Skin epidermis (tissue), 12 donors: ENCODE measurements around the gene GOLGB1.
"Not testable (repeated sequence)": the region's sequence is repeated elsewhere in the genome, so short reads cannot be mapped to it uniquely, and the experiment has no call there.

Source experiments
- H3K27ac ChIP-seq, 21 experiments: fragments of 200-600 bp; sonication (generic) in 11 of 21; one replicate each; pipeline ENCODE4 v1.5.0; 2020; ENCODE audit warnings: mild to moderate bottlenecking in 3 of 21, inconsistent platforms in 2 of 21, moderate library complexity in 2 of 21
- H3K4me3 ChIP-seq, 7 experiments: fragments of 200-600 bp; sonication (generic) in 2 of 7; one replicate each; pipeline ENCODE4 v1.5.0; 2020; ENCODE audit warnings: inconsistent platforms in 2 of 7, mild to moderate bottlenecking in 2 of 7, moderate library complexity in 1 of 7

Gene GOLGB1

DNA sequence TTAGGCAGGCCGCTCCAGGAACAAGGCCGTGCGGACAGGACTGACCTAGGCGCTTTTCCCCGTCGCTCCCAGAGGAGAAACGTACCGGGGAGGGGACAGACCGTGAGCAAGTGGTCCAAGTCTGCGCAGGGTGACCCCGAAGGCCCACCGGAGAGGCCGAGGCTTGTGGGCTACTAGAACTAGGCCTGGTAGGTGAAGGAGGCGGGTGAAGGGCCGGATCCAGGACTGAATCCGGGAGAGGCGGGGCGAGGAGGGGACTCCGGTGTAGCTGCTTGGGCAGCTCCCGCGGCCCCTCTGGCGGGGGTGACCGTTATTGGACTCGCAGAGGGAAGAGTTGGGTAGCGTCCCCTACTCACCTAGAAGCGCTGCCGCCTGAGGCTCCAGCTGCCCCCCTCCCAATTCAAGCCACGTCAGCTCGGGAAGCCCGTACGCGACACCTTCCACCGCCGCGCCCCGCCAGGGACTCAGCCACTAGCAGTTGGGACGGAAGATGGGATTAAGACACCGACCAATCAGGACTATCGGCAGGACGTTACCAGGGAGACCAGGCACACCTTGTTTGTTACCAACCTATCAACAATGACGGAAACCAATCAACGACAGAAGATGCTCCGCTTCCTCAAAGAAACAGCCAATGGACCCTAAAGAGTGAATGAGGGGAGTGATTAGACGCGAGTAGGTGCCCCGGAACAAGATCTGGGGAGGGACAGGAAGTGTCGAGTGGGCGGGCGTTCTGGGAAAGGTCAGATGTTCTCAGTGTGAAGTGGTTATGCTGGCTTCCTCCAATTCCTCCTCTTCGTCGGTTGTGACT is at the start of gene GOLGB1:
Gene GOLGB1 (minus strand): TSS at position 466 of the 811 bp plus-strand sequence. CDS start 18,770 bp downstream, outside the sequence.
- peak within 1 kb of the TSS; percentile 62 to 96 (median 87) for H3K4me3 ChIP-seq
- peak within 1 kb of the TSS; percentile 73 to 98 (median 90) for H3K27ac ChIP-seq

GRCh38 chr3:121796970-121797369 is 47.4 kb upstream of the GOLGB1 start:
- no peak overlapping the region for H3K27ac ChIP-seq
- no peak overlapping the region for H3K4me3 ChIP-seq

- peak overlapping the region in 1 of 21 experiments; percentile 14 for H3K27ac ChIP-seq
- no peak overlapping the region for H3K4me3 ChIP-seq
Observed at GRCh38 chr3:121794264-121794983, 44.9 kb upstream of the GOLGB1 start.

GRCh38 chr3:121793078-121793477 is 43.5 kb upstream of the GOLGB1 start:
- H3K27ac ChIP-seq = no peak overlapping the region
- H3K4me3 ChIP-seq = no peak overlapping the region

DNA sequence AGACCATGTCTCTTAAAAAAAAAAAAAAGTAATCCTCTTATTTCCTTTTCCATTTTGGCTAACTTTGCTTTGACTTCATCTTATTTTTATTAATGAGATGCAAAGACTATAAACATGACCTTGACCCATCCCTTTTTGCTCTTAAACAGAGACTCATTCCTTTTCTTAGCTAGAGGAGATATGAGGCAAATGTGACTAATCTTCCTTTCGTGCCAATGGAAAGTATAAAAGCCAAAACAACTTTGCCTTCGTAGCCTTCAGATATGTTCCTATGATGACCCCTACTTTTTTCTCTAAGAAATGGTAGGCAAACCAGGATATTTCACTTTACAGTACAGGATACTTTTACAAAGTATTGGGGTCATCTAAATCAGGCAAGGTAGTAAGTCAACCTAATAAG is 36.9 kb upstream of the GOLGB1 start:
- Histone ChIP-seq H3K4me3 (no peak overlapping the region), H3K27ac (no peak overlapping the region)

DNA sequence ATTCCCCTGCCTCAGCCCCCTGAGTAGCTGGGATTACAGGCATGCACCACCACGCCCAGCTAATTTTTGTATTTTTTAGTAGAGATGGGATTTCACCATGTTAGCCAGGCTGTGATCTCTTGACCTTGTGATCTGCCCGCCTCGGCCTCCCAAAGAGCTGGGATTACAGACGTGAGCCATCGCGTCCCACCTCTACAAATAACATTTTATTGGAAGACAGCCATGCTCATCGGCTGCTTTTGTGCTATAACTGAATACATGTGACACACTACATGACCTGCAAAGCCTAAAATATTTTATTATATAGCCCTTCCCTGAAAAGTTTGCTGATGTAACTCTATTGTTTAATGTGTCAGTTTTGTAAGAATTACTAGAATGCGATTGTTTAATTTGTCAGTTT is 33.2 kb upstream of the GOLGB1 start:
- H3K4me3 ChIP-seq, H3K27ac ChIP-seq: not testable (repeated sequence)

- no peak overlapping the region for H3K4me3 ChIP-seq
- H3K27ac ChIP-seq = no peak overlapping the region
Observed at GRCh38 chr3:121781611-121782010, 32.1 kb upstream of the GOLGB1 start.

GRCh38 chr3:121775095-121775494 is 25.6 kb upstream of the GOLGB1 start:
- H3K27ac ChIP-seq, H3K4me3 ChIP-seq: not testable (repeated sequence)

- Histone ChIP-seq H3K27ac (no peak overlapping the region), H3K4me3 (no peak overlapping the region)
Observed at GRCh38 chr3:121769246-121769645, 19.7 kb upstream of the GOLGB1 start.

DNA sequence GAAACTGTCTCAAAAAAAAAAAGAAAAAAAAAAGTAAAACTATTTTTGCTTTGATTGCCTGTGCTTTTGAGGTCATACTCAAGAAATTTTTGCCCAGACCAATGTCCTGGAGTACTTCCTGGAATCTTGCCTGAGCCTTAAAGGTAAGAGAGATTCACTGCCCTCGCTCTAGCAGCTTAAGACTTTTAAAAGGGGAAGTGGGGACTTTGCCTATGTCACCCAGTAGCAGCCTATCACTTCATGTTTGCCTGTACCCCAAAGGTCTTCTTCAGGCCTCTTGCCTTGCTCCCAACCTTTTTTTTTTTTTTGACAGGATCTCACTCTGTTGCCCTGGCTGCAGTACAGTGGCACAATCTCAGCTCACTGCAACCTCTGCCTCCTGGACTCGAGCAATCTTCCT is 18.9 kb upstream of the GOLGB1 start:
- Histone ChIP-seq H3K4me3 (no peak overlapping the region), H3K27ac (no peak overlapping the region)

DNA sequence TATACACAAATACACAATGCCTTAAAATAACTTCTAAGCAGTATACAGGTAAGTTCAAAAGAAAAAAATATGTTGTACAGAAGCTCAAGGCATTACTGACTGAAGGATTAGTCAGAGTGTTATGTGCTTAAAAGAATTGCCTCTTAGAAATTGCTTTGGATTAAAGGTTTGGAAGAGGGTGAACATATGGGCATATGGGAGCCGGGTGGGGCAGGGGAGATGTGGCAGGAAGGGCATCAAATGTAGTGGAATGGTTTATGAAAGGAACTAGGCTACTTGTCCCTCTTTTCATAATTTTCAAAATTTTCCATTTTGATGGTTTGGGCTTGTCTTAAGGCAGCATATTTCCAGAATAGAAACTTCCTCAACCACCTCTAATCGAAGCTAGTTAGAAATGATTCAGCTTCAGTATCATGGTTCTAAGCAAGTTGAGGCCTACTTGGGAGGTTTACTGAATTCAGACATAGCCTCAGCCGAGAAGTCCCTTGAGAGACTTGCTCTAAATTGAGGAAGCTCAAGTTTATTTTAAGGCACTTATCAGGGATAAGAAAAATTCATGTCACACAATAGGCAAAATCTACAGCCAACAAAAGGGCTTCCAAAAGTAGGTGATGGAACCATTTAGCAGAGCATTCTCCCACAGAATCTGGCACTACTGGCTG is 10.1 kb upstream of the GOLGB1 start:
- H3K27ac ChIP-seq = no peak overlapping the region
- no peak overlapping the region for H3K4me3 ChIP-seq

- no peak overlapping the region for H3K4me3 ChIP-seq
- H3K27ac ChIP-seq = no peak overlapping the region
Observed at GRCh38 chr3:121758727-121759450, 9.3 kb upstream of the GOLGB1 start.

GRCh38 chr3:121757812-121758545 is 8.4 kb upstream of the GOLGB1 start:
- no peak overlapping the region for H3K4me3 ChIP-seq
- no peak overlapping the region for H3K27ac ChIP-seq

DNA sequence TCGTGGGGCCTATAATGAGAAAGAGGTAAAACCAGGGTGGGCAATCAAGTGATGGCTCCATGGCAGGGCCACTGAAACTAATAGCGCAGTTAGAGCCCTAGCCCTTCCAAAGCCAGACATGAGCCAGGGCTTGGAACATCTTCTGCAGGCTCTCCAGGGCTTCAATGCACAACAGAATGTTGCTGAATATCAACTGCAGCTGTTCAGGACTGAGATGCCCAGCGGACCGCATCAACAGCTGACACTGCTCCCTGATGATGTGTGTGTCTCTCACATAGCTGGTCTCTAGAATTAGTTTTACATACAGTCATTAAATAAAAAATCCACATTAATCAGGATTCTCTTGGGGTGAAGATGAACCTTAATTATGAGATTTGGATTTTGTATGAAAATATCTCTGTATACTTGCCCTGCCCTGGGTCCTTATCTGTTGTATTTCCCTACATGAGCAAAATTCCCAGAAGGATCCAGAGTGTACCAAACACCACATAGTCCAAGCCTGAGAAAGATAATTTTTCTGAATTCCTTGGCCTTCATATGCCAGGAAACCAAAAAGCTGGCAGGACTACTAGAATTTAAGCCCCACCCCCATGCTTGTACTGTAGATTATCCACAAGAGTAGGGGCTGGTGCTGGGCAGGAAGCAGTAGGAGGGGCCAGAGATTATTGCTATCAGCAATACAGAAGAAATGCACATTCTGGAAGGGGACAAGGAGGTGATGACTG is 7.7 kb upstream of the GOLGB1 start:
- no peak overlapping the region for H3K27ac ChIP-seq
- no peak overlapping the region for H3K4me3 ChIP-seq

- Histone ChIP-seq H3K4me3 (no peak overlapping the region), H3K27ac (no peak overlapping the region)
Observed at GRCh38 chr3:121752772-121753171, 3.2 kb upstream of the GOLGB1 start.

DNA sequence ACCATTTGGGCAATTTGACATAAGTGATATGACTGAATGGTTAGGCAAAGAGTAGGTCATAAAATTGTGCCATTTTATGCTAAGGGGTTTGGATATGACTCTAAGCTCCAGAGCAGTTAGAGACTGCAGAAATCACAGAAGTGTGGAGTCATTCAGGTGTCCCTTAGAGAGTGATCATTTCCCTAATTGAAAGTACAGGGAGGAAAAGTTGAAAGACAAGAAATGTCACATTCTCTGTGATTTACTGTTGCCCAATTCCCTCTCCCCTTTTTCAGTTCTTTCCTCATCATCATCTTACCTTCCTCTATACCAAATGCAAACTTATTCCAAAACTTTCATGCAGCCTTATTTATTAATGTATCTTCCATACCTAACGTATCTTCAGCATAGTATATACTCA is 2.7 kb upstream of the GOLGB1 start:
- no peak overlapping the region for H3K4me3 ChIP-seq
- no peak overlapping the region for H3K27ac ChIP-seq

DNA sequence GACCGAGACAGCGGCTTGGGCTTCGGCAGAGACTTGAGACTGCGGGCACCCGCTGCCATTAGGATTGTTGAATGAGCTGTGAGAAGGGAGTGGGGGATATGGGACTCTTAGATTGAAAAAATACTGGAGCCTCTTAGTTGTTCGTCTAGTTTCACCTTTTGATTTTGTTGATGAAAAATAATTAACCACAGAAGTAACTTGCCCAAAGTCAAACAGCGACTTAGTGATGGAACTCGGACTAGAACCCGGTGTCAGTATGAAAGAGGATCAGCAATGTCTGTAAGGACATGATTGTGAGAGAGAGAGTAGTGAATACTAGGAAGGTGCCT is 510 bp upstream of the GOLGB1 start:
- Histone ChIP-seq H3K27ac (peak overlapping the region in 20 of 21 experiments; percentile 20 to 98 (median 78)), H3K4me3 (peak overlapping the region; percentile 62 to 96 (median 87))

DNA sequence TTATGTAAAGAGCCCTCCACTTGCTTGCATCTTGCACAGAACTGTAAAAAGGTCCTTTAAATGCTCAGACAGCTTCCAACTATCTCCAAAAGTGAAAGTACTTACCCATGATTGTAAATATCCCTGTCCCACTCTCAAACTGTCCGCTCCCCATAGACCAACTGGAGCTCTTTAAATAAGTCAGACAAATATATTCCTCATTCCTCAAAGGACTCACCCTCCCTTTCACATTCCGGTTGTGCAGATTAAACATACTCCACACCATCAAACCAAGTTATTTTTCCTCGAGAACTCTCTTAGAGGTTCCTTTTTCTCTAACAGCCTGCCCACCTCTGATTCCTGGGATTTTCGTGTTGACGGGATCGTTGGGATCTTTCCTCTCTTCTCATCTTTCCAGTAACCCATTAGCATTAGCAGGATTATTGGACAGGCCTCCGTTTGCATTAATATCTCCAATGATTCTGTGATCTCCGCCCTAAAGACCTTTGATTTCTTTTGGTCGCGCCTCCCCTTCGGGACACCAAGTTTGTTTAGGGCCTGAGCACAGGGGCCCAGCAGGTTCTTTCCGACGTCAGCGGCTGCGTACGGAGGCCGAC is 763 bp downstream of the GOLGB1 start:
- Histone ChIP-seq H3K4me3 (peak overlapping the region; percentile 62 to 96 (median 87)), H3K27ac (peak overlapping the region; percentile 73 to 98 (median 90))
